ENCODE results near the gene SLFN14.
"Not testable (repeated sequence)": the region's sequence is repeated elsewhere in the genome, so short reads cannot be mapped to it uniquely, and the experiment has no call there.

Gene SLFN14

DNA sequence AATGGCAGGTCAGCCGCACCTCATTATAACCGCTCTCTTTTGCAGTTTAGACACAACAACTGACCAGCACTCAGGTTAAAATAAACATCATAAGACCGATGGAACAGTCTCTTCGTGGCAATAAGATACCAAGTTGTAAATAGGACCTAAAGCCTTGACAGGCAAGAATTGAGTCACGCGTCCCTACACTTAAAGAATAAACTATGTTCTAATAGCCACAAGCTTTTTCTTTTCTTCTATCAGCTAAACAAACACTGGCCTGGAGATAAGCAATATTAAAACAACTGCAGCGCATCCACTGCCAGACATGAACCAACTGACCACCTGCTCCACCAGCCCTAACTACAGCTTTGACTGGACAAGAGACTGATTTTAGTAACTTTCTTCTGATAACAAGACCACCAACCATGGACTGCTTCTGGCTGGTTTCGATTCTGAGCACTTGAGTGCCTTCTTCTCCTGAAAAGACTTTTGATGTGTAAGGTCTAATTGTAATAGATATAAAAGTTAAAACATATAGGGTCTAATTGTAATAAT lies 40.6 kb downstream of the SLFN14 start:
- DNase-seq: no peak

DNA sequence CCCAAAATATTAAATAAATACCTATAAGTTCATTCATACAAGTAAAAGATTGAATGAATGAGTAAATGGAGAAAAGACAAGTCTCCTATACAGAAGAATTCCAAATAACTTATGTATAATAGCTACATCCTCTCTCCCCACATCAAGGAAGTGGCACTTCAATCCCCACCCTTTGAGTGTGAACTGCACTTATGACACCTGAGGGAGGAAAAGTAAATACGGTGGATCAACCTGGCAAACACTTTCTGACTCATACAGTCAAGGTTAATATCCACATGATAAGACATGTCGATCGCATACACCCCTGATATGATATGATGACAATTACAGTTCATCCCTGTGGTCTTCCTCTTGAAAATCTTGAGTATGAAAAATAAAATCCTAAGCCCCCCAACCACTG lies 41.2 kb downstream of the SLFN14 start:
- no peak for DNase-seq

DNA sequence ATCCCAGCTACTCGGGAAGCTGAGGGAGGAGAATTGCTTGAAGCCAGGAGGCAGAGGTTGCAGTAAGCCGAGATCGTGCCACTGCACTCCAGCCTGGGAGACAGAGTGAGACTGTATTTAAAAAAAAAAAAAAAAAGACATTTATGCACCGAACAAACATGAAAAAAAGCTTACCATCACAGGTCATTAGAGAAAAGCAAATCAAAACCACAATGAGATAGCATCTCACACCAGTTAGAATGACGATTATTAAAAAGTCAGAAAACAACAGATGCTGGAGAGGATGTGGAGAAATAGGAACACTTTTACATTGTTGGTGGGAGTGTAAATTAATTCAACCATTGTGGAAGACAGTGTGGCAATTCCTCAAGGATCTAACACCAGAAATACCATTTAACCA lies 42.2 kb downstream of the SLFN14 start:
- not testable (repeated sequence) for DNase-seq

DNA sequence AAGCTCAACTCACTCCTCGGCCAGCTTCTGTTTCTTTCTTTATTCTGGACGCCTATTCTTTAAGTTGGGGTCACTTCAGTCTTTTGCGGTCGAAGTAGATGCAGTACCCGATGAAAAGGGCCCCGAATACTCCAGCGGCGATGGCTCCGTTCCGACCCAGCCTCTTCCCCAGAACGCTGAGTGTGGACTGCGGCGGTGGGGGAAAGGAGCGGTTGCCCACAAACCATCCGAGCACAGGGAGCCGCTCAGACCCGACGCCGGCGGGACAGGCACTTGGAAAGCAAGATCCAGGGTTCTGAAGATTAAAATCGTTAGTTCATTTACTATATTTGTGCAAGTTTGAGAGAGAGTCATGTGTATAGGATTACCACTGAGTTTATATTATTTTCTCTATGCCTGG lies 45.6 kb downstream of the SLFN14 start:
- no peak for DNase-seq

DNA sequence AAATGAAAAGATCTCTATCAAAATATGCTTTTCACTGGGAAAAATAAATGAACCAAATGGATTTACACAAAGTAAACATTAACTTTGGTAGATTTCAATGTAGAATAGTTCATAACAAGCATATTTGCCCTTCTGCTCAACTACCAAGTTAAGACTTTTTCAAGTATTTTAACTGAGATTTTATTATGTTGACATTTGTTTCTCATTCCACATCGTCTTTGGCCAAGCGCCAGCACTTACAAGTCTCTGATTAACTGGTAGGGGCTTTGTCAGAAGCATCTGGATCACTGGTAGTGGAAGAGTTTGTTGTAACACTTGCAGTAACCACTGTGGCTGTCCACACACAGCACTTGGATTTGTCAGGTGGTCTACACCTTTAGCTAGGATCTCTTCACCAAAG lies 46.1 kb downstream of the SLFN14 start:
- peak in 1 of 2 experiments; percentile 32 for DNase-seq

Measured in NCI-H524 (cell line).